ENCODE results near the gene SPAG17. TPM values are rescaled to one million over a fixed set of nuclear protein-coding genes. Genes with fewer than 3 reads are reported as not detected.

SPAG17 gene
- polyA plus RNA-seq, 1 donor from 2014 or later = not detected

- H3K4me3 Mint-ChIP-seq = no peak overlapping the region
- peaks cover 1% of the 10 kb centered on the region for H3K27me3 Mint-ChIP-seq
- H3K36me3 Mint-ChIP-seq = no peaks in the 10 kb centered on the region
- H3K4me1 Mint-ChIP-seq = no peaks in the 10 kb centered on the region
- no peak overlapping the region for H3K27ac Mint-ChIP-seq
- H3K9me3 Mint-ChIP-seq = peaks cover 0 to 2% (median 0%) of the 10 kb centered on the region in 3 donors
Observed at GRCh38 chr1:118093017-118093416, 92.0 kb downstream of the SPAG17 start.

- H3K36me3 Mint-ChIP-seq = no peaks in the 10 kb centered on the region
- H3K4me1 Mint-ChIP-seq = no peaks in the 10 kb centered on the region
- no peaks in the 10 kb centered on the region for H3K27me3 Mint-ChIP-seq
- H3K27ac Mint-ChIP-seq = no peak overlapping the region
- peaks cover 0 to 2% (median 0%) of the 10 kb centered on the region in 3 donors for H3K9me3 Mint-ChIP-seq
- H3K4me3 Mint-ChIP-seq = no peak overlapping the region
Observed at GRCh38 chr1:118090130-118090529, 94.9 kb downstream of the SPAG17 start.

- H3K4me1 Mint-ChIP-seq = peaks cover 0 to 4% (median 3%) of the 10 kb centered on the region in 3 donors
- H3K27me3 Mint-ChIP-seq = peaks cover 8% of the 10 kb centered on the region
- peaks cover 0 to 2% (median 2%) of the 10 kb centered on the region in 3 donors for H3K9me3 Mint-ChIP-seq
- no peak overlapping the region for H3K27ac Mint-ChIP-seq
- H3K36me3 Mint-ChIP-seq = no peaks in the 10 kb centered on the region
- H3K4me3 Mint-ChIP-seq = no peak overlapping the region
Observed at GRCh38 chr1:118085365-118085764, 99.7 kb downstream of the SPAG17 start.

- no peaks in the 10 kb centered on the region for H3K36me3 Mint-ChIP-seq
- peaks cover 0 to 4% (median 3%) of the 10 kb centered on the region in 3 donors for H3K4me1 Mint-ChIP-seq
- peaks cover 0 to 2% (median 2%) of the 10 kb centered on the region in 3 donors for H3K9me3 Mint-ChIP-seq
- H3K27me3 Mint-ChIP-seq = peaks cover 8% of the 10 kb centered on the region
- no peak overlapping the region for H3K27ac Mint-ChIP-seq
- no peak overlapping the region for H3K4me3 Mint-ChIP-seq
Observed at GRCh38 chr1:118084400-118084799, 100.6 kb downstream of the SPAG17 start.

GRCh38 chr1:118082984-118083383, 102.0 kb downstream of the SPAG17 start:
- Mint-ChIP-seq H3K27me3 (peaks cover 8% of the 10 kb centered on the region), H3K36me3 (no peaks in the 10 kb centered on the region), H3K4me1 (peaks cover 0 to 4% (median 3%) of the 10 kb centered on the region in 3 donors), H3K4me3 (no peak overlapping the region), H3K27ac (no peak overlapping the region), H3K9me3 (peaks cover 0 to 2% (median 0%) of the 10 kb centered on the region in 3 donors)

- peaks cover 0 to 4% (median 3%) of the 10 kb centered on the region in 3 donors for H3K4me1 Mint-ChIP-seq
- peaks cover 0 to 2% (median 0%) of the 10 kb centered on the region in 3 donors for H3K9me3 Mint-ChIP-seq
- H3K27me3 Mint-ChIP-seq = peaks cover 9% of the 10 kb centered on the region
- H3K27ac Mint-ChIP-seq = no peak overlapping the region
- H3K4me3 Mint-ChIP-seq = no peak overlapping the region
- no peaks in the 10 kb centered on the region for H3K36me3 Mint-ChIP-seq
Observed at GRCh38 chr1:118081387-118081786, 103.6 kb downstream of the SPAG17 start.

GRCh38 chr1:118077331-118078045, 107.5 kb downstream of the SPAG17 start:
- H3K27me3 Mint-ChIP-seq = peaks cover 2% of the 10 kb centered on the region
- peaks cover 2% of the 10 kb centered on the region for H3K36me3 Mint-ChIP-seq
- peaks cover 0 to 4% (median 3%) of the 10 kb centered on the region in 3 donors for H3K4me1 Mint-ChIP-seq
- no peak overlapping the region for H3K4me3 Mint-ChIP-seq
- H3K9me3 Mint-ChIP-seq = peaks cover 0 to 2% (median 0%) of the 10 kb centered on the region in 3 donors
- no peak overlapping the region for H3K27ac Mint-ChIP-seq

GRCh38 chr1:118075116-118075515, 109.9 kb downstream of the SPAG17 start:
- Mint-ChIP-seq H3K27me3 (peaks cover 1% of the 10 kb centered on the region), H3K9me3 (peaks cover 0 to 2% (median 0%) of the 10 kb centered on the region in 3 donors), H3K27ac (no peak overlapping the region), H3K4me3 (no peak overlapping the region), H3K36me3 (peaks cover 2% of the 10 kb centered on the region), H3K4me1 (no peaks in the 10 kb centered on the region)

- no peak overlapping the region for H3K27ac Mint-ChIP-seq
- H3K27me3 Mint-ChIP-seq = peaks cover 1% of the 10 kb centered on the region
- peaks cover 2% of the 10 kb centered on the region for H3K36me3 Mint-ChIP-seq
- H3K4me1 Mint-ChIP-seq = no peaks in the 10 kb centered on the region
- peaks cover 0 to 2% (median 0%) of the 10 kb centered on the region in 3 donors for H3K9me3 Mint-ChIP-seq
- no peak overlapping the region for H3K4me3 Mint-ChIP-seq
Observed at GRCh38 chr1:118073648-118074435, 111.2 kb downstream of the SPAG17 start.

- no peak overlapping the region for H3K4me3 Mint-ChIP-seq
- H3K36me3 Mint-ChIP-seq = no peaks in the 10 kb centered on the region
- no peak overlapping the region for H3K27ac Mint-ChIP-seq
- no peaks in the 10 kb centered on the region for H3K9me3 Mint-ChIP-seq
- H3K27me3 Mint-ChIP-seq = peaks cover 3% of the 10 kb centered on the region
- H3K4me1 Mint-ChIP-seq = no peaks in the 10 kb centered on the region
Observed at GRCh38 chr1:118049981-118050380, 135.0 kb downstream of the SPAG17 start.

- H3K36me3 Mint-ChIP-seq = no peaks in the 10 kb centered on the region
Observed at GRCh38 chr1:118047650-118048224, 137.3 kb downstream of the SPAG17 start.

GRCh38 chr1:118047006-118047649, 137.9 kb downstream of the SPAG17 start:
- no peaks in the 10 kb centered on the region for H3K4me1 Mint-ChIP-seq
- no peaks in the 10 kb centered on the region for H3K36me3 Mint-ChIP-seq
- no peak overlapping the region for H3K4me3 Mint-ChIP-seq
- no peak overlapping the region for H3K27ac Mint-ChIP-seq
- peaks cover 8% of the 10 kb centered on the region for H3K27me3 Mint-ChIP-seq
- H3K9me3 Mint-ChIP-seq = no peaks in the 10 kb centered on the region

More at GRCh38 chr1:118047650-118048224, 137.3 kb downstream of the SPAG17 start:
- Mint-ChIP-seq H3K27me3 (peaks cover 8% of the 10 kb centered on the region), H3K9me3 (no peaks in the 10 kb centered on the region), H3K4me1 (no peaks in the 10 kb centered on the region), H3K27ac (no peak overlapping the region), H3K4me3 (no peak overlapping the region)

GRCh38 chr1:118043624-118044023, 141.4 kb downstream of the SPAG17 start:
- Mint-ChIP-seq H3K9me3 (no peaks in the 10 kb centered on the region), H3K36me3 (no peaks in the 10 kb centered on the region), H3K27me3 (peaks cover 5% of the 10 kb centered on the region), H3K4me3 (no peak overlapping the region), H3K4me1 (no peaks in the 10 kb centered on the region), H3K27ac (no peak overlapping the region)

GRCh38 chr1:118042501-118042900, 142.5 kb downstream of the SPAG17 start:
- Mint-ChIP-seq H3K27me3 (peaks cover 5% of the 10 kb centered on the region), H3K4me3 (no peak overlapping the region), H3K4me1 (no peaks in the 10 kb centered on the region), H3K9me3 (no peaks in the 10 kb centered on the region), H3K27ac (no peak overlapping the region), H3K36me3 (no peaks in the 10 kb centered on the region)

- no peaks in the 10 kb centered on the region for H3K4me1 Mint-ChIP-seq
- H3K27ac Mint-ChIP-seq = no peak overlapping the region
- H3K27me3 Mint-ChIP-seq = peaks cover 3% of the 10 kb centered on the region
- H3K36me3 Mint-ChIP-seq = no peaks in the 10 kb centered on the region
- no peak overlapping the region for H3K4me3 Mint-ChIP-seq
- no peaks in the 10 kb centered on the region for H3K9me3 Mint-ChIP-seq
Observed at GRCh38 chr1:118039170-118039569, 145.9 kb downstream of the SPAG17 start.
